Measurements from ENCODE around the gene CFLAR.
A peak's percentile ranks its signal among the peaks of the same experiment; 100 is the strongest.

The CFLAR gene

GRCh38 chr2:201116115-201116958, at the start of gene CFLAR:
Gene CFLAR (plus strand): TSS chr2:201116164. CDS start chr2:201129866, 13,702 bp downstream.
- H3K9ac ChIP-seq (ENCODE audit: low read length): peak within 1 kb of the TSS; percentile 74
- peak within 1 kb of the TSS; percentile 3 for H3K27ac ChIP-seq (ENCODE audit: low read depth, low read length)
- H3K4me1 ChIP-seq (ENCODE audit: control insufficient read depth, insufficient read depth, low read length): peaks cover 22% of the 10 kb centered on the region

GRCh38 chr2:201070948-201071478, 45.0 kb upstream of the CFLAR start:
- Histone ChIP-seq H3K27ac (ENCODE audit: low read depth, low read length) (no peak overlapping the region), H3K4me1 (ENCODE audit: control insufficient read depth, insufficient read depth, low read length) (peaks cover 7% of the 10 kb centered on the region; the same call in 1 of the 2 replicates), H3K9ac (ENCODE audit: low read length) (peak overlapping the region; percentile 92), H3K4me3 (ENCODE audit: low read depth, low read length) (peak overlapping the region; percentile 82), H3K9me3 (ENCODE audit: control insufficient read depth, insufficient read depth, low read depth, low read length) (no peaks in the 10 kb centered on the region), H3K27me3 (ENCODE audit: control insufficient read depth, insufficient read depth, low read length) (no peaks in the 10 kb centered on the region), H3K36me3 (ENCODE audit: control insufficient read depth, insufficient read depth, low read length) (no peaks in the 10 kb centered on the region)

More at GRCh38 chr2:201116115-201116958, at the start of gene CFLAR:
- Histone ChIP-seq H3K36me3 (ENCODE audit: control insufficient read depth, insufficient read depth, low read length) (no peaks in the 10 kb centered on the region), H3K4me3 (ENCODE audit: low read depth, low read length) (peak within 1 kb of the TSS; percentile 56), H3K27me3 (ENCODE audit: control insufficient read depth, insufficient read depth, low read length) (no peaks in the 10 kb centered on the region), H3K9me3 (ENCODE audit: control insufficient read depth, insufficient read depth, low read depth, low read length) (0 out of 2 replicates have a peak, but pooled peaks cover 3% of the 10 kb centered on the region)

- Histone ChIP-seq H3K4me1 (ENCODE audit: control insufficient read depth, insufficient read depth, low read length) (peaks cover 7% of the 10 kb centered on the region; the same call in 1 of the 2 replicates), H3K36me3 (ENCODE audit: control insufficient read depth, insufficient read depth, low read length) (no peaks in the 10 kb centered on the region), H3K27ac (ENCODE audit: low read depth, low read length) (peak within 1 kb of the TSS; percentile 96)
These were observed 44.3 kb upstream of the CFLAR start, which contains the start of the genes HYCC2 and NDUFB3 for GRCh38 chr2:201071479-201072200. Gene HYCC2 (minus strand): TSS chr2:201071671. CDS start chr2:201024009, 47,662 bp downstream. Gene NDUFB3 (plus strand): TSS chr2:201072001. CDS start chr2:201078883, 6,882 bp downstream.

GRCh38 chr2:201072201-201072530, 43.8 kb upstream of the CFLAR start:
- H3K27me3 ChIP-seq (ENCODE audit: control insufficient read depth, insufficient read depth, low read length): no peaks in the 10 kb centered on the region
- peak overlapping the region; percentile 82 for H3K4me3 ChIP-seq (ENCODE audit: low read depth, low read length)
- H3K27ac ChIP-seq (ENCODE audit: low read depth, low read length): no peak overlapping the region; the same call in 1 of the 2 replicates
- peaks cover 7% of the 10 kb centered on the region; the same call in 1 of the 2 replicates for H3K4me1 ChIP-seq (ENCODE audit: control insufficient read depth, insufficient read depth, low read length)
- H3K9ac ChIP-seq (ENCODE audit: low read length): peak overlapping the region; percentile 92
- no peaks in the 10 kb centered on the region for H3K9me3 ChIP-seq (ENCODE audit: control insufficient read depth, insufficient read depth, low read depth, low read length)
- H3K36me3 ChIP-seq (ENCODE audit: control insufficient read depth, insufficient read depth, low read length): no peaks in the 10 kb centered on the region

More at GRCh38 chr2:201071479-201072200, 44.3 kb upstream of the CFLAR start, which contains the start of the genes HYCC2 and NDUFB3:
- H3K4me3 ChIP-seq (ENCODE audit: low read depth, low read length): peak within 1 kb of the TSS; percentile 82
- no peaks in the 10 kb centered on the region for H3K9me3 ChIP-seq (ENCODE audit: control insufficient read depth, insufficient read depth, low read depth, low read length)
- peak within 1 kb of the TSS; percentile 92 for H3K9ac ChIP-seq (ENCODE audit: low read length)
- no peaks in the 10 kb centered on the region for H3K27me3 ChIP-seq (ENCODE audit: control insufficient read depth, insufficient read depth, low read length)

- Histone ChIP-seq H3K4me3 (ENCODE audit: low read depth, low read length) (peak overlapping the region; percentile 82), H3K27me3 (ENCODE audit: control insufficient read depth, insufficient read depth, low read length) (no peaks in the 10 kb centered on the region), H3K9ac (ENCODE audit: low read length) (no peak overlapping the region), H3K27ac (ENCODE audit: low read depth, low read length) (no peak overlapping the region), H3K9me3 (ENCODE audit: control insufficient read depth, insufficient read depth, low read depth, low read length) (no peaks in the 10 kb centered on the region), H3K36me3 (ENCODE audit: control insufficient read depth, insufficient read depth, low read length) (no peaks in the 10 kb centered on the region), H3K4me1 (ENCODE audit: control insufficient read depth, insufficient read depth, low read length) (peaks cover 7% of the 10 kb centered on the region; the same call in 1 of the 2 replicates)
These were observed 42.9 kb upstream of the CFLAR start for GRCh38 chr2:201073071-201073470.

GRCh38 chr2:201074996-201075395, 41.0 kb upstream of the CFLAR start:
- Histone ChIP-seq H3K4me3 (ENCODE audit: low read depth, low read length) (no peak overlapping the region), H3K27ac (ENCODE audit: low read depth, low read length) (no peak overlapping the region), H3K4me1 (ENCODE audit: control insufficient read depth, insufficient read depth, low read length) (peaks cover 3% of the 10 kb centered on the region; the same call in 1 of the 2 replicates), H3K9ac (ENCODE audit: low read length) (no peak overlapping the region), H3K9me3 (ENCODE audit: control insufficient read depth, insufficient read depth, low read depth, low read length) (no peaks in the 10 kb centered on the region), H3K36me3 (ENCODE audit: control insufficient read depth, insufficient read depth, low read length) (peaks cover 9% of the 10 kb centered on the region), H3K27me3 (ENCODE audit: control insufficient read depth, insufficient read depth, low read length) (no peaks in the 10 kb centered on the region)

GRCh38 chr2:201084863-201085262, 31.1 kb upstream of the CFLAR start:
- H3K4me1 ChIP-seq (ENCODE audit: control insufficient read depth, insufficient read depth, low read length): no peaks in the 10 kb centered on the region
- peaks cover 30% of the 10 kb centered on the region for H3K36me3 ChIP-seq (ENCODE audit: control insufficient read depth, insufficient read depth, low read length)
- H3K9me3 ChIP-seq (ENCODE audit: control insufficient read depth, insufficient read depth, low read depth, low read length): no peaks in the 10 kb centered on the region
- H3K9ac ChIP-seq (ENCODE audit: low read length): no peak overlapping the region
- H3K27ac ChIP-seq (ENCODE audit: low read depth, low read length): no peak overlapping the region
- H3K27me3 ChIP-seq (ENCODE audit: control insufficient read depth, insufficient read depth, low read length): no peaks in the 10 kb centered on the region
- no peak overlapping the region for H3K4me3 ChIP-seq (ENCODE audit: low read depth, low read length)

- no peak overlapping the region for H3K9ac ChIP-seq (ENCODE audit: low read length)
These were observed 25.4 kb upstream of the CFLAR start for GRCh38 chr2:201090574-201090973.

GRCh38 chr2:201093573-201093972, 22.4 kb upstream of the CFLAR start:
- H3K9me3 ChIP-seq (ENCODE audit: control insufficient read depth, insufficient read depth, low read depth, low read length): no peaks in the 10 kb centered on the region
- no peaks in the 10 kb centered on the region for H3K36me3 ChIP-seq (ENCODE audit: control insufficient read depth, insufficient read depth, low read length)
- no peak overlapping the region for H3K27ac ChIP-seq (ENCODE audit: low read depth, low read length)

More at GRCh38 chr2:201090574-201090973, 25.4 kb upstream of the CFLAR start:
- Histone ChIP-seq H3K9me3 (ENCODE audit: control insufficient read depth, insufficient read depth, low read depth, low read length) (no peaks in the 10 kb centered on the region), H3K27ac (ENCODE audit: low read depth, low read length) (no peak overlapping the region), H3K4me3 (ENCODE audit: low read depth, low read length) (no peak overlapping the region), H3K27me3 (ENCODE audit: control insufficient read depth, insufficient read depth, low read length) (no peaks in the 10 kb centered on the region), H3K4me1 (ENCODE audit: control insufficient read depth, insufficient read depth, low read length) (no peaks in the 10 kb centered on the region), H3K36me3 (ENCODE audit: control insufficient read depth, insufficient read depth, low read length) (peaks cover 7% of the 10 kb centered on the region)

GRCh38 chr2:201100497-201100896, 15.5 kb upstream of the CFLAR start:
- H3K9me3 ChIP-seq (ENCODE audit: control insufficient read depth, insufficient read depth, low read depth, low read length): no peaks in the 10 kb centered on the region

More at GRCh38 chr2:201093573-201093972, 22.4 kb upstream of the CFLAR start:
- H3K4me1 ChIP-seq (ENCODE audit: control insufficient read depth, insufficient read depth, low read length): no peaks in the 10 kb centered on the region
- no peak overlapping the region for H3K9ac ChIP-seq (ENCODE audit: low read length)
- no peaks in the 10 kb centered on the region for H3K27me3 ChIP-seq (ENCODE audit: control insufficient read depth, insufficient read depth, low read length)
- no peak overlapping the region for H3K4me3 ChIP-seq (ENCODE audit: low read depth, low read length)

More at GRCh38 chr2:201100497-201100896, 15.5 kb upstream of the CFLAR start:
- Histone ChIP-seq H3K36me3 (ENCODE audit: control insufficient read depth, insufficient read depth, low read length) (no peaks in the 10 kb centered on the region), H3K9ac (ENCODE audit: low read length) (no peak overlapping the region), H3K4me1 (ENCODE audit: control insufficient read depth, insufficient read depth, low read length) (no peaks in the 10 kb centered on the region), H3K27me3 (ENCODE audit: control insufficient read depth, insufficient read depth, low read length) (no peaks in the 10 kb centered on the region), H3K27ac (ENCODE audit: low read depth, low read length) (no peak overlapping the region), H3K4me3 (ENCODE audit: low read depth, low read length) (no peak overlapping the region)

All from HUES6 (cell line).